Measurements from ENCODE around the gene TRAT1. TPM values are rescaled to one million over a fixed set of nuclear protein-coding genes. Genes with fewer than 3 reads are reported as not detected.

TRAT1 gene
- total RNA-seq, 6 experiments from 2014 or later = 0.27 to 1.9 (median 1.5) TPM; not detected in 3

- Histone ChIP-seq H3K4me3 (no peak overlapping the region), H3K4me1 (no peaks in the 10 kb centered on the region), H3K9me3 (no peaks in the 10 kb centered on the region), H3K36me3 (no peaks in the 10 kb centered on the region), H3K27me3 (no peaks in the 10 kb centered on the region), H3K27ac (no peak overlapping the region)
- ATAC-seq = no peak
- intact Hi-C loops (cut with DNase I) = no loop called here
- no peak for DNase-seq
- WGBS (ENCODE audit: insufficient coverage, low coverage, low lambda C conversion rate, missing lambda C conversion rate) = 54% methylated on average over 5 of the region's 5 CpGs
- TF ChIP-seq CTCF (IDR thresholded peaks at IDR 0.05) (no peak), POLR2A (IDR thresholded peaks at IDR 0.05) (no peak)
Observed at GRCh38 chr3:108894981-108895380, 72.4 kb downstream of the TRAT1 start.

- TF ChIP-seq CTCF (IDR thresholded peaks at IDR 0.05) = no peak
- TF ChIP-seq POLR2A (IDR thresholded peaks at IDR 0.05) = no peak
- Histone ChIP-seq H3K4me3 (no peak overlapping the region), H3K36me3 (no peaks in the 10 kb centered on the region), H3K9me3 (no peaks in the 10 kb centered on the region), H3K4me1 (no peaks in the 10 kb centered on the region), H3K27ac (no peak overlapping the region), H3K27me3 (no peaks in the 10 kb centered on the region)
- 62% methylated on average over 3 of the region's 3 CpGs for WGBS (ENCODE audit: insufficient coverage, low coverage, low lambda C conversion rate, missing lambda C conversion rate)
- DNase-seq = no peak
- intact Hi-C loops (cut with DNase I) = no loop called here
- ATAC-seq = no peak
Observed at GRCh38 chr3:108897883-108898282, 75.3 kb downstream of the TRAT1 start.

GRCh38 chr3:108899530-108899929 lies 76.9 kb downstream of the TRAT1 start:
- no peaks in the 10 kb centered on the region for H3K9me3 ChIP-seq
- H3K36me3 ChIP-seq = no peaks in the 10 kb centered on the region
- H3K4me1 ChIP-seq = no peaks in the 10 kb centered on the region
- ATAC-seq (no peak), DNase-seq (no peak)
- H3K4me3 ChIP-seq = no peak overlapping the region
- H3K27me3 ChIP-seq = no peaks in the 10 kb centered on the region
- intact Hi-C loops (cut with DNase I) = no loop called here
- WGBS (ENCODE audit: insufficient coverage, low coverage, low lambda C conversion rate, missing lambda C conversion rate) = 79% methylated on average over 3 of the region's 3 CpGs
- TF ChIP-seq CTCF (IDR thresholded peaks at IDR 0.05) = no peak
- no peak for TF ChIP-seq POLR2A (IDR thresholded peaks at IDR 0.05)
- no peak overlapping the region for H3K27ac ChIP-seq

Other genes with a start within 250 kb of the TRAT1 start
- gene CIP2A, start 233.3 kb upstream of the TRAT1 start, total RNA-seq = 1 to 10 TPM in 3 of 6 experiments, under 1 TPM in 3; 0.44 to 3.2 (median 1.3) TPM
- 1 to 10 TPM; 2.2 to 5.2 (median 3.0) TPM for gene DZIP3, start 233.1 kb upstream of the TRAT1 start, total RNA-seq
- not detected for gene RETNLB, start 65.4 kb upstream of the TRAT1 start, total RNA-seq
- not detected for gene GUCA1C, start 131.1 kb downstream of the TRAT1 start, total RNA-seq

Measured in right lobe of liver (tissue), 6 donors.